Measurements from ENCODE around the gene ALG3. TPM values are rescaled to one million over a fixed set of nuclear protein-coding genes. Genes with fewer than 3 reads are reported as not detected.

Gene ALG3
- total RNA-seq = 10 to 100 TPM; 37.3 to 42.5 TPM
- polyA plus RNA-seq (2013, experiment 1 of 2) = 36.7 TPM
- polyA plus RNA-seq (2013, experiment 2 of 2) = 27.1 TPM
- long read RNA-seq, experiment 1, transcript ALG3-201 (9 exons, 1,528 nt) = major isoform, 9 of 23 reads
- long read RNA-seq, experiment 1, partial matches to known transcripts = 4 of 23 reads
- long read RNA-seq, experiment 1, other reads (novel, unspliced or antisense) = 10 of 23 reads
- long read RNA-seq, experiment 2, transcript ALG3-201 (9 exons, 1,528 nt) = major isoform, 52 of 82 reads
- long read RNA-seq, experiment 2, partial matches to known transcripts = 2 of 82 reads
- long read RNA-seq, experiment 2, other reads (novel, unspliced or antisense) = 28 of 82 reads
- long read RNA-seq, experiment 3, transcript ALG3-201 (9 exons, 1,528 nt) = major isoform, 64 of 97 reads
- long read RNA-seq, experiment 3, partial matches to known transcripts = 1 of 97 reads
- long read RNA-seq, experiment 3, other reads (novel, unspliced or antisense) = 26 of 97 reads
- long read RNA-seq, experiment 4, transcript ALG3-201 (9 exons, 1,528 nt) = major isoform, 82 of 120 reads
- long read RNA-seq, experiment 4, partial matches to known transcripts = 0 of 120 reads
- long read RNA-seq, experiment 4, other reads (novel, unspliced or antisense) = 33 of 120 reads

- H3K27ac ChIP-seq (ENCODE audit: low read depth, low read length) = peak within 1 kb of the TSS; percentile 76
- no peaks in the 10 kb centered on the region for H3K4me1 ChIP-seq (ENCODE audit: control insufficient read depth, insufficient read depth, low read length)
- peak within 1 kb of the TSS; percentile 87 for H3K9ac ChIP-seq (ENCODE audit: extremely low read depth, low read length, poor library complexity, severe bottlenecking)
- Mint-ChIP-seq H3K27me3 (ENCODE audit: insufficient read depth) (peaks cover 14% of the 10 kb centered on the region), H3K4me1 (peaks cover 1% of the 10 kb centered on the region), H3K9me3 (no peaks in the 10 kb centered on the region), H3K27ac (peak within 1 kb of the TSS; percentile 98), H3K4me3 (peak within 1 kb of the TSS; percentile 82), H3K36me3 (ENCODE audit: low read depth) (peaks cover 12% of the 10 kb centered on the region)
- peak within 1 kb of the TSS; percentile 100 for H3K4me3 ChIP-seq (ENCODE audit: low read length)
- H3K9me3 ChIP-seq (ENCODE audit: control insufficient read depth, low read length) = no peaks in the 10 kb centered on the region
- no peak for TF ChIP-seq CTCF (conservative IDR thresholded peaks at IDR 0.05)
- 0% methylated on average over 26 to 49 of the region's 49 CpGs for WGBS, 2 experiments (ENCODE audit: insufficient coverage in 1 of 2, insufficient read length in 1 of 2)
- peaks cover 24% of the 10 kb centered on the region for H3K27me3 ChIP-seq (ENCODE audit: control insufficient read depth, insufficient read depth, low read length, poor library complexity, severe bottlenecking)
- peak; percentile 96 for DNase-seq
- peaks cover 17% of the 10 kb centered on the region for H3K36me3 ChIP-seq (ENCODE audit: control insufficient read depth, insufficient read depth, low read length)
Observed at GRCh38 chr3:184248454-184249411, at the start of gene ALG3. Gene ALG3 (minus strand): TSS chr3:184248962. CDS start chr3:184248940, 22 bp downstream.

- H3K9ac ChIP-seq (ENCODE audit: extremely low read depth, low read length, poor library complexity, severe bottlenecking) = no peak overlapping the region
- H3K4me3 ChIP-seq (ENCODE audit: low read length) = no peak overlapping the region
- peaks cover 16% of the 10 kb centered on the region for H3K36me3 ChIP-seq (ENCODE audit: control insufficient read depth, insufficient read depth, low read length)
- H3K9me3 ChIP-seq (ENCODE audit: control insufficient read depth, low read length) = no peaks in the 10 kb centered on the region
- peaks cover 7% of the 10 kb centered on the region for H3K27me3 Mint-ChIP-seq (ENCODE audit: insufficient read depth)
- peaks cover 12% of the 10 kb centered on the region for H3K4me1 Mint-ChIP-seq
- no peak overlapping the region for H3K4me3 Mint-ChIP-seq
- no peak overlapping the region for H3K27ac Mint-ChIP-seq
- no peak overlapping the region for H3K27ac ChIP-seq (ENCODE audit: low read depth, low read length)
- WGBS, 2 experiments (ENCODE audit: insufficient coverage in 1 of 2, insufficient read length in 1 of 2) = 94 to 95% methylated on average over 5 to 6 of the region's 7 CpGs
- H3K4me1 ChIP-seq (ENCODE audit: control insufficient read depth, insufficient read depth, low read length) = no peaks in the 10 kb centered on the region
- DNase-seq = no peak
- H3K36me3 Mint-ChIP-seq (ENCODE audit: low read depth) = peaks cover 20% of the 10 kb centered on the region
- TF ChIP-seq CTCF (conservative IDR thresholded peaks at IDR 0.05) = no peak
- no peaks in the 10 kb centered on the region for H3K9me3 Mint-ChIP-seq
- H3K27me3 ChIP-seq (ENCODE audit: control insufficient read depth, insufficient read depth, low read length, poor library complexity, severe bottlenecking) = peaks cover 7% of the 10 kb centered on the region
Observed at GRCh38 chr3:184296616-184297015, 47.9 kb upstream of the ALG3 start.

- H3K27me3 Mint-ChIP-seq (ENCODE audit: insufficient read depth) = peaks cover 7% of the 10 kb centered on the region
- Histone ChIP-seq H3K9ac (ENCODE audit: extremely low read depth, low read length, poor library complexity, severe bottlenecking) (no peak overlapping the region), H3K27ac (ENCODE audit: low read depth, low read length) (no peak overlapping the region), H3K36me3 (ENCODE audit: control insufficient read depth, insufficient read depth, low read length) (peaks cover 8% of the 10 kb centered on the region), H3K27me3 (ENCODE audit: control insufficient read depth, insufficient read depth, low read length, poor library complexity, severe bottlenecking) (peaks cover 7% of the 10 kb centered on the region), H3K9me3 (ENCODE audit: control insufficient read depth, low read length) (no peaks in the 10 kb centered on the region), H3K4me3 (ENCODE audit: low read length) (no peak overlapping the region), H3K4me1 (ENCODE audit: control insufficient read depth, insufficient read depth, low read length) (no peaks in the 10 kb centered on the region)
- no peak for DNase-seq
- peaks cover 14% of the 10 kb centered on the region for H3K36me3 Mint-ChIP-seq (ENCODE audit: low read depth)
- H3K4me3 Mint-ChIP-seq = no peak overlapping the region
- 78 to 81% methylated on average over 2 to 3 of the region's 3 CpGs for WGBS, 2 experiments (ENCODE audit: insufficient coverage in 1 of 2, insufficient read length in 1 of 2)
- H3K4me1 Mint-ChIP-seq = peaks cover 12% of the 10 kb centered on the region
- no peaks in the 10 kb centered on the region for H3K9me3 Mint-ChIP-seq
- no peak overlapping the region for H3K27ac Mint-ChIP-seq
- no peak for TF ChIP-seq CTCF (conservative IDR thresholded peaks at IDR 0.05)
Observed at GRCh38 chr3:184295771-184296170, 47.0 kb upstream of the ALG3 start.
